Measurements from ENCODE around the gene ARHGAP24. TPM values are rescaled to one million over a fixed set of nuclear protein-coding genes. Genes with fewer than 3 reads are reported as not detected.

Gene ARHGAP24
- total RNA-seq, 1 experiment from 2014 or later, result 34.6 TPM

- DNase-seq, result no peak
- Histone ChIP-seq H3K9me3 (replicated peaks) (no peaks in the 10 kb centered on the region), H3K27ac (no peak overlapping the region), H3K27me3 (no peaks in the 10 kb centered on the region), H3K36me3 (no peaks in the 10 kb centered on the region), H3K4me3 (no peak overlapping the region), H3K4me1 (no peaks in the 10 kb centered on the region)
Measured at GRCh38 chr4:85457752-85458467, 17.0 kb upstream of the ARHGAP24 start.

GRCh38 chr4:85459736-85460135 lies 15.2 kb upstream of the ARHGAP24 start:
- DNase-seq, result no peak
- H3K9me3 ChIP-seq (replicated peaks), result 0 out of 2 replicates have a peak, but pooled peaks cover 3% of the 10 kb centered on the region
- H3K36me3 ChIP-seq, result no peaks in the 10 kb centered on the region
- H3K27ac ChIP-seq, result no peak overlapping the region
- no peaks in the 10 kb centered on the region for H3K27me3 ChIP-seq
- no peaks in the 10 kb centered on the region for H3K4me1 ChIP-seq
- H3K4me3 ChIP-seq, result no peak overlapping the region

GRCh38 chr4:85474356-85474755 lies 594 bp upstream of the ARHGAP24 start:
- no peaks in the 10 kb centered on the region for H3K27me3 ChIP-seq
- peak overlapping the region; percentile 90 for H3K27ac ChIP-seq
- DNase-seq, result no peak
- H3K9me3 ChIP-seq (replicated peaks), result 0 out of 2 replicates have a peak, but pooled peaks cover 2% of the 10 kb centered on the region
- H3K4me1 ChIP-seq, result peaks cover 32% of the 10 kb centered on the region
- peaks cover 4% of the 10 kb centered on the region; the same call in 1 of the 2 replicates for H3K36me3 ChIP-seq
- peak overlapping the region; percentile 69 for H3K4me3 ChIP-seq

DNA sequence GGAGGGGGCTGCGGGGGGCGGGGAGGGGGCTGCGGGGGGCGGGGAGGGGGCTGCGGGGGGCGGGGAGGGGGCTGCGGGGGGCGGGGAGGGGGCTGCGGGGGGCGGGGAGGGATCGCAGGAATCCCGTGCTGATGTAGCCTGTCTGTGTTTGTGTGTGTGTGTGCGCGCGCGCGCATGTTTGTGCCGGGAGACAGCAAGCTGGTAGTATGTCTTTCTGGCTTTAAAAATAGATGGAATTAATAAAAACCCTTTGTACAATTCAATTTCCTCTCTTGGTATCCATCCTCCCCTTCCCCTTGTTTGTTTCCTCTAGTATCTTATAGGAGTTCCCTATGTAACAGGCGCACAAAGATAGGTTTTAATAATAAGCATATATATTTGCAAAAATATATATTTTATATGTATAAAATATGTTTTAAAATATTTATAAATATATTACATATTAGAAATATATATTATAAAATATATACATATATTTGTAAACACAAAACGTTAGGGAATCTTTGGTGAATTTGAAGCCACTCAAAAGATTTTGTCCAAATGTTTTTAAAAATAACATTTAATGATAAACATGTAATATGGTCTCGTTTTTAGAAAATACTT lies 782 bp downstream of the ARHGAP24 start:
- H3K4me3 ChIP-seq, result peak overlapping the region; percentile 69
- peaks cover 32% of the 10 kb centered on the region for H3K4me1 ChIP-seq
- H3K9me3 ChIP-seq (replicated peaks), result 0 out of 2 replicates have a peak, but pooled peaks cover 2% of the 10 kb centered on the region
- H3K27ac ChIP-seq, result peak overlapping the region; percentile 90
- H3K36me3 ChIP-seq, result peaks cover 4% of the 10 kb centered on the region; the same call in 1 of the 2 replicates
- DNase-seq, result peak; percentile 76 to 82
- no peaks in the 10 kb centered on the region for H3K27me3 ChIP-seq

- peak in 1 of 2 experiments; percentile 45 for DNase-seq
- no peaks in the 10 kb centered on the region for H3K27me3 ChIP-seq
- no peaks in the 10 kb centered on the region for H3K9me3 ChIP-seq (replicated peaks)
- H3K36me3 ChIP-seq, result peaks cover 4% of the 10 kb centered on the region; the same call in 1 of the 2 replicates
- peak overlapping the region; percentile 58 for H3K27ac ChIP-seq
- peaks cover 27% of the 10 kb centered on the region for H3K4me1 ChIP-seq
- H3K4me3 ChIP-seq, result peak overlapping the region; percentile 69
Measured at GRCh38 chr4:85476381-85476780, 1.4 kb downstream of the ARHGAP24 start.

DNA sequence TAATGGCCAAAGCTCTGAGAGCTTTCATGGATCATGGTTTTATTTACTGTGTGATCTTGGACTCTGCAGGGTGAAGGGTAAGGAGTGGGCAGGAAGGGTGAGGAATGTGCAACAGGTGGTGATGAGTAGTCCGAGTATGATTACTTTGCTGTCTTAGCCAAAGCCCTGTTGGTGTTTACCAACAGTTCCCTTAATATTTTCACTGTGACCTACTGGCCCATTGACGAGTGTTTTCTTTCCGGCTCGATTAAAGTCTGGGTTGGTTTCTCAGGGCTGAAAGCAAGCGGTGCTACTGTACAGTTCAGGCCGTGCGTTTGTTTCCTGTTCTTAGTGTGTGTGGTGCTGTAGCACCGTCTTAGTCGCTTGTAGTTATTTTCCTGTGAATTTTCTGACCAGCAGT lies 2.6 kb downstream of the ARHGAP24 start:
- Histone ChIP-seq H3K4me1 (peaks cover 22% of the 10 kb centered on the region), H3K4me3 (peak overlapping the region; percentile 69), H3K36me3 (peaks cover 7% of the 10 kb centered on the region; the same call in 1 of the 2 replicates), H3K27me3 (no peaks in the 10 kb centered on the region), H3K27ac (peak overlapping the region; percentile 58), H3K9me3 (replicated peaks) (no peaks in the 10 kb centered on the region)
- DNase-seq, result peak; percentile 53 to 69

DNA sequence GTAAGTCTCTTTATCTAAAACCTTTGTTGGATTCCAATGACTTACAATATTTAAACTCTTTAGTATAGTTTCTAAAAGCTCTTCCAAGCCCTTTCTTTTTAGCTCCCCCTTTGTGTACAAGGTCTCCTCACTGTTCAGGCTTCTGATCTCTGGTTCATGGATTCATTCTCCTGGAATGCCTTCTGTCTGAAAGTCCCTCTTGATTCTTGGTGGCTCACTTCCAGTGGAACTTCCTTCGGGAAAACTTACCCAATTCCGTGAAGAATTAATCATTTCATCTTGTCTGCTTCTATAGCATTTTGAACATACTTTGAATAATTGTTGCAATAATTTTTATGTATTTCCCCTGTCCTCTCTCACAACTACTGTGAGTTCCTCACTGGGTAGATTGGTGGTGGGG lies 3.6 kb downstream of the ARHGAP24 start:
- DNase-seq, result no peak
- Histone ChIP-seq H3K4me1 (peaks cover 22% of the 10 kb centered on the region), H3K4me3 (no peak overlapping the region), H3K27ac (no peak overlapping the region), H3K9me3 (replicated peaks) (no peaks in the 10 kb centered on the region), H3K27me3 (no peaks in the 10 kb centered on the region), H3K36me3 (peaks cover 14% of the 10 kb centered on the region)

DNA sequence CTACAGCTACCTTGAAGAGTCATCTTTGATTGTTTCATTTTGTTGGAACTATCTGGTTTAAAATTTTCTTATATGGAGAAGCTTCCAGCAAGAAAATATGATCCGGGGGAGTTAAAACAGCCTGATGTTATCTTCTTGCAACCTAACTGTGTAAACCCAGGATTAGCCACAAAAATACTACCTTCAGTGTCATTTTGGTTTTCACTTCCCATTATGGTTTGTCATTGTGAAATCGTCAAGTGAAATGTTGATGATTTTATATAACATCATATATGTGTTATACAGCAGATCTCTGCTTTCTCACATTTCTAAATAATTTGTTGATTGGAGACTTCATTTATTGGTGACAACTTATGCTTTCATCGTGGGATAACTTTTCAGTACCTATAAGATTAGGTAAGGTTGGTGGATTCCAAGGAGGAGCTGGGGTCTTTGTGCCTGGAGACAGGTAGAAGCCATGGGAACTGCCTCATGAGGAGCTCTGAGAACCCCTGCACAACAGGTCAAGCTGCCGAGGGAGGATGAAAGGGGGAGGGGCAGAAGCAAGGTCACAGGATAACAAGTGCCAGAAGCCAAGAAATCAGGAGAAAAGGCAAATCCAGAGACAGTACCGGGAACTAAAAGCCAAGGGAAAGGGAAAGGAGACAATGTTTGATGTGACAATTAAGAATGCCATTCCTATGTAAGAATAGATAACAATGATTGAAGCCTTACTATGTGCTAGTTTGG lies 7.2 kb downstream of the ARHGAP24 start:
- no peak overlapping the region for H3K4me3 ChIP-seq
- H3K9me3 ChIP-seq (replicated peaks), result no peaks in the 10 kb centered on the region
- DNase-seq, result no peak
- no peak overlapping the region for H3K27ac ChIP-seq
- H3K4me1 ChIP-seq, result peaks cover 18% of the 10 kb centered on the region
- H3K27me3 ChIP-seq, result no peaks in the 10 kb centered on the region
- H3K36me3 ChIP-seq, result peaks cover 17% of the 10 kb centered on the region

- peak in 1 of 2 experiments; percentile 56 for DNase-seq
- H3K4me1 ChIP-seq, result peaks cover 29% of the 10 kb centered on the region
- H3K9me3 ChIP-seq (replicated peaks), result no peaks in the 10 kb centered on the region
- H3K27me3 ChIP-seq, result no peaks in the 10 kb centered on the region
- no peak overlapping the region for H3K27ac ChIP-seq
- no peak overlapping the region for H3K4me3 ChIP-seq
- H3K36me3 ChIP-seq, result peaks cover 14% of the 10 kb centered on the region
Measured at GRCh38 chr4:85486425-85487086, 11.6 kb downstream of the ARHGAP24 start.

DNA sequence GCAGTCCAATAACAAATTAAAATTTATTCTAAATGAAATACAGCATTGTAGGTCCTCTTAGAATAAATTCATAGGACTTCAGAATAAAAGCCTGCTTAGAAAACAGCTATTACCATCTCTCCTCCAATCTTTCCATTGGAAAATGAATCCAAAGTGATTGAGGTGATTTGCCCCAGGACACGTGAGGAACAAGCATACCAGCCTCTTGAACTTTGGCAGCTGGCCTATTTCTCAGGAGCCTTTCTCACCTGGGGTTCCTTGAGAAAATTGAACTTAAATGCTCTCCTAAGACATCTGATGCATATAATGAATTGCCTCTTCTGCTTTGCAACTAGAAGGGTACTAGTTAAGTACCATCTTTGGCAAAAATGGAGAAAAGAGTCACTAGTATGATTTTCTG lies 13.5 kb downstream of the ARHGAP24 start:
- Histone ChIP-seq H3K9me3 (replicated peaks) (no peaks in the 10 kb centered on the region), H3K27ac (no peak overlapping the region), H3K4me3 (no peak overlapping the region), H3K36me3 (peaks cover 5% of the 10 kb centered on the region), H3K27me3 (no peaks in the 10 kb centered on the region), H3K4me1 (peaks cover 30% of the 10 kb centered on the region)
- no peak for DNase-seq

DNA sequence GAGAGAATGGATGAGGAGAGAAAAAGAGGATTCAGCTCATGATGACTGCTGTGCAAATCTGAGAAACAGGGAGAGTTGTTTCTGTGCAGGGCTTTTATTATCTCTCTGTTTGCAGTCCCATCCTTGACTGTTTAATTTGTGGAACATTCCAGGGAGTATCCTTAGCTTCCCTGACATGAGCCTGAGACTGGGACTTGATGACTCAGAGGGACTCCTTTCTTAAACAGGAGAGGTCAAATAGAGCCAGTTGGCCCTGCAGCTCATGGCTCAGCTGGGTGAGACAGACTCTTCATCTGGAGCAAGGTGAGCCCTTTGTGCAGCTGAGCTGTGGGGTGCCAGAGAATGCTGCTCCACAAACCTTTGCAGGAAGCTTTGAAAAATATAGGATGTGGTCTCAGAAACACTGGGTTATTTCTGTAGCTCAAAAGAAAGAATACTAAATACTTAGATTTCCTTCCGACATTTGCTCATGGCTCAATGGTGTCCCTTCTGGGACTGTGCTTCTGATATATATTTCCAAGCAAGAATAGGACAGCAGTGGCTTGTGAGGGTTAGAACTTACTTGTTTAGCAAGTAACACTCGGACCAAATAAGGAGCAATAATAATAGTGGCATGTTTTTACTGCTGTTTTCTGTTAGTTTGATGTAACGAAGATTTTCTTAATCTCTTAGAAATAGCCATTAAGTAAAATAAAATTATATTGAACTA lies 14.5 kb downstream of the ARHGAP24 start:
- DNase-seq, result peak; percentile 53 to 66
- Histone ChIP-seq H3K27ac (no peak overlapping the region), H3K4me1 (peaks cover 30% of the 10 kb centered on the region), H3K9me3 (replicated peaks) (no peaks in the 10 kb centered on the region), H3K4me3 (no peak overlapping the region), H3K36me3 (no peaks in the 10 kb centered on the region), H3K27me3 (no peaks in the 10 kb centered on the region)

DNA sequence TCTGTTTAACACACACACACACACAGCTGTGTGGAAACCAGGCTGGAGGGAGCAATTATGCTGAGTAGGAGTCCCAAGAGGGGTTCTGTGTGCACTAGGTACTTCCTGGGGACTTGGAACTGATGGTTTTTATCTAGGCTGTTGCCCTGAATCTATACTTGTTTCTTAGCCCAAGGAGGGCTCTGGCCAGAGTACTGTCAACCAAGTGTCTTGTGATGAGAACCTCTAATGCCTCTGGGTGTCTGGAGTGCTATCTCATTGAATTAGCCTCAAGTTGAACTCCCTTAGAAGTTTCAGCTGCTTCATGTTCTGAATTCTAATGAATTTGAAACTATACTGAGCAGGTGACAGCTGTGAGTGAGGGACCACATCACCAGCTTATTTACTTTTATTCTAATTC lies 16.6 kb downstream of the ARHGAP24 start:
- no peak overlapping the region for H3K27ac ChIP-seq
- no peak overlapping the region for H3K4me3 ChIP-seq
- H3K27me3 ChIP-seq, result no peaks in the 10 kb centered on the region
- peaks cover 38% of the 10 kb centered on the region for H3K4me1 ChIP-seq
- peak in 1 of 2 experiments; percentile 63 for DNase-seq
- peaks cover 4% of the 10 kb centered on the region; the same call in 1 of the 2 replicates for H3K36me3 ChIP-seq
- H3K9me3 ChIP-seq (replicated peaks), result no peaks in the 10 kb centered on the region

DNA sequence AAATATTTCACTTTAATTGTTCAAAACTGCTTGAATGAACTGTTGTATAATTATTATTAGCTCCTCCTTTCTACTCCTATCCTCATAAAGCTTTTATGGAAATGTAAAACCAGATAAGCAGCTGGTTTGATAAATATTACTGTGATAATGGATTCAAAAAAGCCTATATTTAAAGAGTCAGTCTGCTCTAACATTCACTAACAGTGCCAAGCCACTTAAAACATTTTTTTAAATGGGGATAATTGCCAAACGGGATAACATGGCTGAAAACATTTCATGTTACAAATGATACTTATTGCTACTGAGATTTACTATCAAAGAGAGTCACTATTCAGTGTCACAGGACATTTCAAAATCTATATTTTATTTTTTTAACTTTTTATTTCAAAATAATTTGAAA lies 17.4 kb downstream of the ARHGAP24 start:
- Histone ChIP-seq H3K36me3 (peaks cover 12% of the 10 kb centered on the region), H3K4me1 (peaks cover 42% of the 10 kb centered on the region), H3K27me3 (no peaks in the 10 kb centered on the region), H3K27ac (no peak overlapping the region), H3K9me3 (replicated peaks) (no peaks in the 10 kb centered on the region), H3K4me3 (no peak overlapping the region)
- no peak for DNase-seq

- no peak overlapping the region for H3K4me3 ChIP-seq
- no peak for DNase-seq
- no peaks in the 10 kb centered on the region for H3K9me3 ChIP-seq (replicated peaks)
- no peaks in the 10 kb centered on the region for H3K27me3 ChIP-seq
- H3K27ac ChIP-seq, result no peak overlapping the region; the same call in 1 of the 2 replicates
- peaks cover 12% of the 10 kb centered on the region for H3K36me3 ChIP-seq
- H3K4me1 ChIP-seq, result peaks cover 28% of the 10 kb centered on the region
Measured at GRCh38 chr4:85495621-85496020, 20.7 kb downstream of the ARHGAP24 start.
